AG08395 (cell line): Measurements from ENCODE around the gene ADGRA3.
"Not testable (repeated sequence)": the region's sequence is repeated elsewhere in the genome, so short reads cannot be mapped to it uniquely, and the experiment has no call there.

Source experiments
- DNase-seq: peaks from one replicate; pipeline ENCODE4 v3.0.0; 2012; ENCODE audit warnings: mixed read lengths, low spot score

The ADGRA3 gene

DNA sequence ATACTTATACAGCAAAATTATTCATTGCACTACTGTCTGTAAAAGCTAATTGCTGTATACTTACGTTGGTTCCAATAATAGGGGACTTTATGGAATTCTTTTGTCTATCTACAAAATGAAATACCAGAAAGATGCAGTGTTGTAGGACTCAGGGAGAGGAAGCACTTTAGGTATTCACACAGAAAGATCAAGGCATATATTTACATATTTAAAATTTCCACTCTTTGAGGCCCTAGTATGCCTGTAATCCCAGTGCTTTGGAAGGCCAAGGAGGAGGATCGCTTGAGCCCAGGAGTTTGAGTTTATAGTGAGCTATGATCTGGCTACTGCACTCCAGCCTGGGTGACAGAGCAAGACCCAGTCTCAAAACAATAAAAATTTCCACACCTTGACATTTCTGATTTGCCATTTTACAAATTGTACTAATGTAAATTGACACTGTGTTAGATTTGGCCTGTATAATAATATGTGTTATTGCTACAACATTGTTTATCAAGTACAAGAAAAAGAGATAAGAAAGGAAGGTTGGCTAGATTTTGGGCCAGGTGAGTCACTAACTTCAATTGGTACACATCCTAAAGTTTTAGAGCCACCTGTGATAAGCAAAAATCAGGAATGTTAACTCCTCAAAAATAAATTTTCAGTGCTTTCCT is 35.1 kb downstream of the ADGRA3 start:
- no peak for DNase-seq

DNA sequence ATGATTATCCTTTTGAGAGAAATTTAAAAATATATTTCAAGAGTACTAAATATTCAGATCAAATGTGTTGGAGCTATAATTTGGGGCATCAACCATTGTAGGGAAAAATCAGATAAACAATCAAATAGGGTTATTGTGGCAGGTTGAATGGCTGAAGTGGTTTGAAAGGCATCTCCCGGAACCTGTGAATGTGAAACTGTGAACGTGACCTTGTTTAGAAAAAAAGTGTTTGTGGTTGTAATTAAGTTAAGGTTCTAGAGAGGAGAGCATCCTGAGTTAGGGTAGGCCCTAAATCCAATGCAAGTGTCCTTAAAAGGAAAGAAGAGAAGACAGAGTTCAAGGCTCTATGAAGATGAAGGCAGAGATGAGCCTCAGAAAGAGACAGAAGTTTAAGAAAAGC is 37.4 kb downstream of the ADGRA3 start:
- no peak for DNase-seq

DNA sequence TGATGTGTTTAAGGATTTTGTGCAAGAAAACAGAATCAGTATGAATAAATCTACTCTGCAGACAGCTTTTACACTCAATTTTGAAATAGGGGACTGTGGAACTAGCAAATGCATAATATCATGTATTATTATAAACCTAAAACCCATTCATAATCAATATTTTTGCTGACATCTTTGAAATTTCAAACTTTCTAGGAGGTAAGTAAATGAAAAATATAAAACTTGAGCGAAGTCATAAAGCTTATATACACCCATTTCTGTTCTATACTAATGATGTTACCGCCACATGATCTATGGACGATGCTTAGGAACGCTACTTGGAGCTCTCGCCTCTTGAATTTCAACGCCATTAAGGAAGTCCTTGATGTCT is 38.1 kb downstream of the ADGRA3 start:
- no peak for DNase-seq

DNA sequence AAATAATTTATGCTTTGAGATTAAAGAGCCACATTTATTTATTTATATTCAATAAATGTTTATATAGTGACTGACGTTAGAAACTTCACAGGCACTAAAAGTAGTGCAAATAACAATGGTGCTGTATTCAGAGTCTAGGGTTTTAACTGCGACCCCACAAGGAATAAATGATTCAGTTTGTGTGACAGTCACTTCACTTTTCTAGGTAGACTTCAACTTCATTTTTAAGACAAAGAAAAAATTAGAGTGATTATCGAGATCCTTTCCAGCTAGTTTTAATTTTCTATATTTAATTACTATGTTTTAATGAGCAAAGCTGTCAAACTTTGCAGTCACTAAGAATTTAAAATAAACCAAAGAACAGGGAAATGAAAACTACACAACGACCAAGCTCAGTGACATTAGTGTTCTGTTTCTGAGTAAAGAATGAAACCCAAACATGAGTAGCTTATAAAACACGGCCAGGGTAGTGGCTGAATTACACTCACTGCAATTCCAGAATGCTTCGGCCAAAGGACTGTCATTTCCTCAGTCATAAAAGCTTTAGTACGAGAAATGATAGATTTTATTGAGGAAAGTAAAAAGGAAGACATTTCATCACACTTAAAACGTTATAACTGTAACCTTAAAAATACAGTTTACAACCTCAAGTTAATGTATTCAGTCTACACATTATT is 38.6 kb downstream of the ADGRA3 start:
- DNase-seq: no peak

DNA sequence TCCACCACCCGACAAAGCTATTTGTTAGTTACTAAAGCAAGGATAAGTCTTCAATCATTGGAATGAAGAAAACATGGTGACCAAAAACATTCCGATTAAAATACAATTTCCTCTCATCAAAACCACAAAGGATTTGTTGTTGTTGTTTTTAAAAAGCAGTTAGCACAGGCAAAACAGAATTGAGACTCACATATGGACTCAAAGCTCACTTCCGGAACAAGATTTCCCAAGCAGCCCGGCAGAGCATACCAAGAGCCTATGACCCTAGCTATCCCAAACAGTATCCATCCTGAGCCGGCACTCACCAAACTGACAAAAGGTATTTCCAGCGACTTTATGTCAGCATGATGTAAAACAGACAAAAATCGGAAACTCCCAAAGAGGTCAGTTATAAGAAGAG is 39.9 kb downstream of the ADGRA3 start:
- DNase-seq: no peak

DNA sequence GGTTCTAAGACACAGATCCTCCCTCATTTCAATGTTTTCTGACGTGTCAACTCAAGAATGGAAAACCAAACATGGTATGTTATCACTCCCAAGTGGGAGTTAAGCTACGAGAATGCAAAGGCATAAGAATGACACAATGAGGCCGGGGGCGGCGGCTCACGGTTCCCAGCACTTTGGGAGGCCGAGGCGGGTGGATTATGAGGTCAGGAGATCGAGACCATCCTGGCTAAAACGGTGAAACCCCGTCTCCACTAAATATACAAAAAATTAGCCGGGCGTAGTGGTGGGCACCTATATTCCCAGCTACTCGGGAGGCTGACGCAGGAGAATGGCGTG is 40.6 kb downstream of the ADGRA3 start:
- not testable (repeated sequence) for DNase-seq

DNA sequence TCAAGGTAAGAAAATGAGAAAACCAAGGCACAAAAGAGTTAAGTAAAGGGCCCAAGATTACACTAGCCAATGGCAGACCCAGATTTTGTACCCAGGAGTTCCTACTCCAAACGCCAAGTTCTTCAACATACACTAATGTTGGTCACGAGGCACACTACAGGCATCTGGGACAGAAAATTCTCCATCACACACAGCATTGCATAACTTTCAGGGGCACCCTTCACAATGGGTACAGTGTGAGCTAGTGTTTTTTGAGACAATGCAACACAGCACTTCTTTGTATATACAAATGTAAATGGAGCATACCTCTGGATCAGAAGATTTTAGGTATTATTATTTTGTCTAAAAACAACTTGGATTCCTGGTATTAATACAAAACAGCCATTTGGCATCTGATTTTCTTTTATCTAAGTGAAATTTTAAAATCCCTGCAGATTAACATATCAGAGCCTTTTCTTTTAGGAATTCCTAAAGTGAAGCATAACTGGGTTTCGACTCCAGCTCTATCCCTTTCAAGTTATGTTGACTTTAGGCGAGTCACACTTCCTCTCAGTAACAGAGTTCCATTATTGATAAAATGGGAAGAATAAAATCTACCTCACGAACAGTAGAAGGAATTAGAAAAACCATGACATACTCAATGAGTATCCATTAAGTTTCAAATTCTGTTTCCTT is 41.1 kb downstream of the ADGRA3 start:
- no peak for DNase-seq

DNA sequence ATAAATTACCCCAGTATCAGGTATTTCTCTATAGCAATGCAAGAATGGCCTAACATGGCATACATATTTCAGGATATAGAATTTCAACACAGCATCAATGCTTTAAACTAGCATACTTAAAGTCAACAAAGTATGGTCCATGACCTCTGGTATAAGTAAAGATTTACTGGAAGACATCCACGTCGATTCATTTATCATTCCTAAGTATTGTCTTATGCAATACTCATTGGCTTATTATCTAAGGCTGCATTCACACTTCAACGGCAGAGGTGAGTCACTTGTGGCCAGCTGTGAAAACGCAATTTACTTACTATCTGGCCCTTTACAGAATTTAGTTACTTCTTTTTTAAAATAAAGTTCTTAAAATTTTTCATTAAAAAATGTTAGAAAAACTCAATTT is 42.6 kb downstream of the ADGRA3 start:
- no peak for DNase-seq

DNA sequence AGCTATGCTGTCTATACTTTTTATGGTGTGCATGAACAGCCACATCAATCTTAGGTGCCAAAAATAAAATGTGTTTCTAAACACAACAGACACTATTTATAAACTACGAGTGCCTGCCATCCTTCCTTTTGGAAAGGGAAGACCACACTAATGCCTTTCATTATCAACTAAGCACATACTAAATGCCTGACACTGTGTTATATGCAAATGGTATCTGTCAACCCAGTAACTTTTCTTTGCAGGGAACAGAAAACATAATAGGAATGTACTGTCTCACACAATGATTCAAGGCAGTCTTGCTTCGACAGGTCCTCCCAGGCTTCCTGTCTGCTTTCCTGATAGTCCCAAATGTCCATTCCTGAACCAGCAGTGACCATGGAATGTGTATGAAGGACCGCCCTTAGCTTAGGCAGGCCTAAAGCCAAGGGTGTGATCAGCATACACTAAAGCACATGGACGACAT is 43.8 kb downstream of the ADGRA3 start:
- no peak for DNase-seq

DNA sequence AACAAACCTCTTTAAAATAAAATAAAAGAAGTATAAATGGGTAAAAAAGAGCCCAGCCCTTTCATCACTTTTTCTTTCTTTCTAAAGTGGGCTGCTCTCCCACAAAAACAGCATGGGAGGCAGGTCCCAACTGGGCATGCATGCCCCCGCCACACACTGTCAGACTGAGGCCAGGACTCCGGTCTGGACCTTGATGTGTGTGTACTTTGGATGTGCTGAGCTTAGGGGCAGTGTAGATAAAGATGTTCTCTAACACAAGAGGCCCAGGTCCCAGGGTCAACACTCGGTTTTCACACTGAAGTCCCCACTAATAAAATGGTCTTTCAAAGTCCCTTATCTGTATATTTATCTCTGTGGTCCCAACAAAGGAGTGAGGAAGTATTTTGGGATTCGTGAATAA is 44.4 kb downstream of the ADGRA3 start:
- DNase-seq: no peak

DNA sequence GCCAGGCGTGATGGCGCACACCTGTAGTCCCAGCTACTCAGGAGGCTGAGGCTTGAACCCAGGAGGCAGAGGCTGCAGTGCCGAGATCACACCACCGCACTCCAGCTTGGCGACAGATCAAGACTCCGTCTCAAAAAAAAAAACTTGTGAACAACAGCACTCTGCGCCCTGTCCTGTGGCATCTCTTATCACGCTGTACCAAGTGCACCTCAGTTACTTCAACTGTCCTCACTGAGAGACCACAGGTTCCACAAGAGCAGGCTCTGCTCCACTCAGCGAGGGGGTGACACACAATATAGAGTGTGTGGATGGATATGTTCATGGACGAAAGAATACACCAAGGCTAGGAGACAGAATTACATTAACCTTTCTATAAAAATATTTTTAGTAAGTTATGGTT is 49.3 kb downstream of the ADGRA3 start:
- no peak for DNase-seq

DNA sequence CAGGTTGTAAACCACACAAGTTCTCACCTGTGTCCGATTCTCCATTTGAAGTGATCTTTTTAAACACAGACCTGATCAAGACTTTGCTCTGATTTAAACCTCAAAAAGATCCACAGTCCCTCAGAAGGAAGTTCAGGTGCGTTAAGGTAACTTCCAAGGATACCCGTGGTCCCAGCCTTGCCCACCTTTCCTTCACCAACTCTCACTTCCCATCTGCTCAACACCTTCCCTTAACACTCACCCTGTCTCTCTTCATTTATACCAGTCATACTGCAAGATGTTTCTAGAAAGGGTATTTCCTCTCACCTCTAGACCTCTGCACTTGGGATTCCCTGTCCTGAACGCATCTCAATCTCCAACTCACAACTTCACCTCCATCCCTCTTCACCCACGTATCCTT is 49.9 kb downstream of the ADGRA3 start:
- DNase-seq: no peak

DNA sequence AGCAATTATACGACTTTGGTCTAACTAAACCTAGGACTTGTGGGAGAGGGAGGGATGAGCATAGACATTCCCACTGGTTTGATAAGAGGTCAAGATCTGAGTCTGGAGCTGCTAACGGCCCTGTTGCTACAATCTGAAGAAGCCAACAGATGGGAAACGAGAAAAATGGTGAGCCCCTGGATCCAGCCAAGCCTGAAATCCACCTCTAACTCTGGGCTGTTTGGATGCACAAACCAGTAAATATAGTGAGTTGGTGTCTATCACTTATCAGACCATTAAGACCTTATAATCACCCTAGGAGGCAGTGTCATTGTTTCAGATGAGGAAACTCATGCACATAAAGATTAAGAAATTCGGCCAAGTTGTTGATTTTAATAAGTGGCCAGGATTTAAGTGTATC is 50.5 kb downstream of the ADGRA3 start:
- DNase-seq: no peak

DNA sequence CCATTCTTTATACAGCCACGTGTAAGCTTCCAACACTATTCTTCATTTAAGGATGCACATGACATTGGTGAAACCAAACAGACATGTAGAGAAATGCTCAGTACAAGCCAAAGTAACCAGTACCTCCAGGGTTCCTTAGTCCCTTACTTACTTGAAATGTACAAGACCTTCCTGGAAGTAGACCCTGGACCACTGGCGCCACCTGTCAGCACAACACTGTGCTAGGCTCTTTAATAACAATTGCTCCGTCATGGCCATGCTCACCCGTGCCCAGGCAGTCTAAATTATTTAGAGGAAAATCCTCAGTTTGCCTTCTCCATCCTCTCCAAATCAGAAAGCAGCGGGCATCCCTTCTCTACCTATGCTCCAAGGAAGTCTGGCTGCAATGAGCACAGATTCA is 52.7 kb downstream of the ADGRA3 start:
- DNase-seq: no peak

DNA sequence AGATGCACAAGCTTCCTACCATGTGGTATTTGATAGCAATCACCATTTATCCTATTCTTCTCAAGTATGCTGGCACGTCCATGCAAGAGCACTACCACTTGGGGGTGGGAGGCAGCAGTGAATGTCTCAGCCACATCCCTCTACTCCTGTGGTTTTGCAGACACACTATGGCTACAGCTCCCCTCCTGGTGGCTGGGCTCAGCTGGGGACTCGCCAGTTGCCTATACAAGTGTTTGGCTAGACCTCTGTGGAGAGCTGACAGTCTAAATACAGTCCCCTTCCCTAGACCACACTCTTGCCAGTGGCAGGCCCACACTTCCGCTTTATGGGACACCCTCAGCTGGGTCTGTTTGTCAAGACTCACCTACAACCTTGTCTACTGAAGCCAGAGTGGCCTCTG is 53.2 kb downstream of the ADGRA3 start:
- DNase-seq: no peak

DNA sequence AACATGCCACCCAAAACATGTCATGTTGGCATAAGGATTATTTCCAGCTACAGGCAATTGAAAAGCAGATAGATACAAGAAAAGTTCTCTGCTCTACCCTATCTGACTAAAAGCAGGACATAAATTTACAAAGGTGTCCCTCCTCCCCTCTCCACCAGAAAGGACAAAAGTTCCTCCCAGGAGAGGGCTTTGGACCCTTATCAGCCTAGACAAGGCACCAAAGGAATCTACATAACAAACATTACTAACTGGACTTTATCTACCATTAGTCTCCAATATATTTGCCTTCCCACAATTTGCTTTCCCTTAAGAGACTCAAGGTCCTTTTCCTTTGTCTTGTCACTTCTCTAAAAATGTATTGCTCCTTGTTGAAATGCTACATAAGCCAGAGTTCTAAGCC is 55.6 kb downstream of the ADGRA3 start:
- no peak for DNase-seq

DNA sequence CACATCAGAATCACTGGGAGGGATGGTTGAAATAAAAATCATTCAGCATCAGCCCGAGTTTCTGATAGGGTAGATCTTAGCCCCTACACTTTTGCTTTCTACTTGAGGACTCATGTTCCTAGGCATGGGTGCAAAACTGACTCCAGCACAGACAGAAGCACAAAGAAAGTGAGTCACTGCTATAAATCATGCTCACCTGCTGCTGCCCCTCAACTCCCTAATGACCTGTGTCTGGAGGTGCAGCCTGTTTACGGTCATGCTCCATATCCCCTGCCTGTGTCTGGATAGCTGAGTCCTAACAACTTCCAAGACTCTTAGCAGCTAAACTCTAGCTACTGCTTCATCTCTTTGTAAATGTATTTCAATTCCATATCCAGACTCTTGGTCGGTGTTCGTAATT is 57.8 kb downstream of the ADGRA3 start:
- no peak for DNase-seq

DNA sequence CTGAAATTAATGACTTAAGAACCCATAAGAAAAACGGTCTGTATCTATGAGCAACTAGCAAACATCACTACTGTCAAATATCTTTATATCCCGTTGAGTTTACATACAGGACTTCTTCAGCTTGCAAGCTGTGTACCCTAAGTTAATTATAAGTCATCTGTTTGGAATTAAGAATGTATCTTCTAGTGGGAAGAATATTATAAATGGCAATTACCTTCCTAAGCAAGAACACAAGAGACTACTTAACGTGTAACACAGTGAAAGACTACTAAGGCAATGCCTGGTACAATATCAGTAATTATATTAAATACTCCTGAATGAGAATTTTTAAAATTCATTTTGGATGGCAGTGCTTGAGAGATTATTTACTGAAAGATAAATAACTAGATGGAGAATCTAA is 58.5 kb downstream of the ADGRA3 start:
- DNase-seq: no peak

DNA sequence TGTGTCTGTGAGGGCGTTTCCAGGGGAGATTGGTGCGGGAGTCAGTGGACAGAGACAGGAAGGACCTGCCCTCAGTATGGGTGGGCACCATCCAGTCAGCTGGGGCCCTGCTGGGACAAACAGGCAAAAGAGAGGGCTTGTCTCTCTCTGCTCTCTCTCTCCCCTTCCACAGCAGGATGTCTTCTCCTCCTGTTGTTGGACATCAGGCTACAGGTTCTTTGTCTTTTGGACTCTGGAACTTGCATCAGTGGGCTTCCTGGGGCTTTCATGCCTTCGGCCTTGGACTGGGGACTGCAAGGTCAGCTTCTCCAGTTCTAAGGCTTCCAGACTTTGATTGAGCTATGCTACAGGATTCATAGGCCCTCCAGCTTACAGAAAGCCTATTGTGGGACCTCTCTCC is 59.6 kb downstream of the ADGRA3 start:
- DNase-seq: no peak

DNA sequence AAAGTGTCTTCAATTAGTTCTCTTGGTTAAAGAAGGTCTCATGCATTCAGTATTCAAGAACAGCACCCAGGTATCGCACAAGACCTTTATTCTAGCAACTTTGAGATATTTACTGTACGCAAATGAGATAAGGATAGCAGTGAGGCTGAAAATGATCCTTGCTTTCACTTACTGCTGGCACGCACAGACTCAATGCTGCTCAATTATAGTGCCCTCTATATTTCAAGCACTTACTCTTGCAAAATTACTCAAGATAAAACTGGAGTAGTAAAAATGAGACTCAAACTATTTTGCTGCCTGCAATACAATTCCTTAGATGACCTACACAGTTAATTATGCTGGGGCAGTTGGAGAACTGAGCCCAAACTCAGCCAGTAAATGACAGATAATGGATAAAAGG is 60.9 kb downstream of the ADGRA3 start:
- no peak for DNase-seq

DNA sequence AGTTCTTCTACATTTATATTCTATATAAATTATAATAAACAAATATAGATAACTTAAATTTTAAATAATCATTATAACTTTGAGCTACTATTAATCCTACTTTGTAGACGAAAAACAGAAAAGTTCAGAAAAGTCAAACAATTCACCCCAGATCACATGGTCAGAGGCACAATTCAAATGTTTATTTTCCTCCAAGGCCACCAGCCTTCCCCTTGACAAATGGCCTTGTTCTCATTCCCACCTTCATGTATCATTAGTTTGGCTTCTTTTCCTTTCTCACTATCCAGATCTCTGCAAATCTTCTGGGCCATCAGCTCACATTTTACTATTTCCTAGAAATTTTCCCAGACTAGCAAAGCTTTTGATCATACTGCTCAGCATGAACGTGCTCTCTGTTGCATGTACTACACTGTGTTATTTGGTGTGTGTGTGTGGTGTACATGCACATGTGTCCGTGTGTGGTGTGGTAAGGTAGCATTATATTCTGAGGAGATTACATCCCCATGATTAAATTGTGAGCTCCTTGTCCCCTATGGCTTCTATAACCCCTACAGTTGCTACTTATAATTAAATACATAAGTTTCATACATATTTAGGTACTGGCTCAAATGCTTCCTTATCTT is 61.5 kb downstream of the ADGRA3 start:
- no peak for DNase-seq

DNA sequence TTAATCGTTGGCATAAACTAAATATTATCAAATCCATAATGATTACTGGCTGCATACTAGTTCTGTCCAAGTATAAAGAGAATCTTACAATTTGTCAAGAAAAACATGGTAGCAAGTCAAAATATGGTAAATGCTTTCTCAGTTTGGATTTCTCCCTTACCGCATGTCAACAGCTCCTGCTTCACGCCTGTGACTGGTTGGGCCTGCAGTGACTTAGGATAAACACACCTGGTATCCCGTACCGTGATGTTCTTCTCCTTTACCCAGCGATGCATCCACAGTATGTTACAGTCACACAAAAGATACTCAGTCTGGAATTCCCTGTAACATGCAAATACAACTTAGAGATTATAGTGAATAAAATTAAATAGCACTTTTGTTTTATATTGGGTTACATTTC is 71.1 kb downstream of the ADGRA3 start:
- no peak for DNase-seq

DNA sequence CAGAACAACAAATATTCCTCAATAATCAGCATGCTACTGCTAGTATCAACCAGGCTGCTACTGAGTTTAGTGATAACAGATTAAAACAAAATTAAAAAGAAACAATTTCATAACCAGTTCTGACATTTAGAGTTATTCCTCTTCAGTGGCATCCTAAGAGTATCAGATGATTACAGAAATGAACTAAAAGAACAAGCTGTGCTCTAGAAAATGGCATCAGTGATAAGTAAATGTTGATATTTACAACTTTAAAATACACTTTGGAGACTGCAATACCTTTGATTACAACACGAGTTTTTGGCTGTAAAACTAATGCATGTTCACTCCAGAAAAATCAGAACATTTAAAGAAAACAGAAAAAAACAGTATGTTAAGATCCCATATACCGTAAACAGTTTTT is 72.9 kb downstream of the ADGRA3 start:
- DNase-seq: no peak
